ENCODE data around the gene NTN1. TPM values are rescaled to one million over a fixed set of nuclear protein-coding genes. Genes with fewer than 3 reads are reported as not detected.

NTN1 gene
- total RNA-seq, 1 experiment from 2014 or later: 1.2 TPM

GRCh38 chr17:9241371-9241712, 220.0 kb downstream of the NTN1 start:
- Histone ChIP-seq H3T11ph (ENCODE audit: low read length) (no peak overlapping the region), H3K14ac (ENCODE audit: insufficient read depth, low read length) (no peak overlapping the region), H3K79me2 (ENCODE audit: insufficient read depth, low read length) (no peaks in the 10 kb centered on the region), H4K5ac (ENCODE audit: insufficient read length, low read depth, low read length) (no peak overlapping the region), H2AK5ac (ENCODE audit: insufficient read length, low read length) (no peak overlapping the region), H2BK20ac (ENCODE audit: low read depth, low read length, poor library complexity, severe bottlenecking) (no peak overlapping the region), H2BK15ac (ENCODE audit: low read depth, low read length) (no peak overlapping the region), H3K23me2 (ENCODE audit: insufficient read length, low read depth, low read length, poor library complexity, severe bottlenecking) (peaks cover 8% of the 10 kb centered on the region), H2BK5ac (ENCODE audit: insufficient read length, low read length) (no peak overlapping the region), H3K27me3 (ENCODE audit: insufficient read depth, low read length) (no peaks in the 10 kb centered on the region), H3K9me3 (ENCODE audit: control insufficient read depth, low read depth, low read length) (no peaks in the 10 kb centered on the region), H3K4me1 (ENCODE audit: insufficient read depth, low read length) (0 out of 2 replicates have a peak, but pooled peaks cover 2% of the 10 kb centered on the region), H2BK120ac (ENCODE audit: low read depth, low read length, poor library complexity, severe bottlenecking) (no peak overlapping the region), H2BK12ac (ENCODE audit: insufficient read length, low read depth, low read length) (no peak overlapping the region), H3K56ac (ENCODE audit: insufficient read length, low read depth, low read length) (no peak overlapping the region), H3K23ac (ENCODE audit: insufficient read length, low read depth, low read length) (no peak overlapping the region), H3K79me1 (ENCODE audit: insufficient read depth, low read depth, low read length, poor library complexity, severe bottlenecking) (no peaks in the 10 kb centered on the region), H4K20me1 (ENCODE audit: control insufficient read depth, insufficient read depth, insufficient read length) (no peaks in the 10 kb centered on the region), H2AFZ (ENCODE audit: low read length) (no peak overlapping the region), H4K8ac (replicated peaks; ENCODE audit: insufficient read length, low read depth, low read length) (no peak overlapping the region), H3K4me2 (ENCODE audit: insufficient read depth, insufficient read length, low read length) (no peak overlapping the region), H3K18ac (ENCODE audit: insufficient read length, low read depth, low read length) (no peak overlapping the region), H3K27ac (ENCODE audit: insufficient read length, low read depth, low read length) (no peak overlapping the region), H3K4ac (ENCODE audit: low read depth, low read length) (no peak overlapping the region), H4K91ac (ENCODE audit: insufficient read length, low read depth, low read length) (no peak overlapping the region), H3K9ac (ENCODE audit: extremely low read depth, insufficient read length, low read length) (no peak overlapping the region)
- no peak for DNase-seq
- Mint-ChIP-seq H3K27me3 (ENCODE audit: low read depth) (peaks cover 17% of the 10 kb centered on the region), H3K27ac (peak overlapping the region; percentile 33 to 73 (median 43); a peak in 1 of 7 replicates), H3K36me3 (ENCODE audit: insufficient read depth in 1 of 3, low read depth in 3 of 3) (peaks cover 0 to 2% (median 0%) of the 10 kb centered on the region in 3 experiments; a peak in 1 of 7 replicates), H3K9me3 (no peaks in the 10 kb centered on the region), H3K4me3 (peak overlapping the region in 1 of 2 experiments; percentile 6; a peak in 2 of 5 replicates), H3K4me1 (peaks cover 33 to 62% of the 10 kb centered on the region in 2 experiments)
- WGBS (ENCODE audit: extremely low coverage, insufficient read length, low lambda C conversion rate): no CpG with 5 or more reads among the region's 10 CpGs
- TF ChIP-seq CTCF (conservative IDR thresholded peaks at IDR 0.05): no peak
